PC-9 (cell line): ENCODE measurements around the gene HHLA2. TPM values are rescaled to one million over a fixed set of nuclear protein-coding genes. Genes with fewer than 3 reads are reported as not detected.

ENCODE experiments used
- BruUV-seq: library from RNA; stranded (reverse); fragments of 400-500 nt; replicated peaks from 2 replicates; lab custom pipeline; 2021; lab: Mats Ljungman, UMichigan
- CTCF ChIA-PET: fragments of 300-600 bp; sonication (Branson Sonifier 250); formaldehyde crosslinking; loops from one replicate; lab custom pipeline; 2022; ENCODE audit warnings: antibody characterized with exemption; lab: Charles Lee
- POLR2A ChIA-PET: fragments of 300-600 bp; sonication (Branson Sonifier 250); formaldehyde crosslinking; loops from one replicate; lab custom pipeline; 2022; ENCODE audit warnings: antibody characterized with exemption; ENCODE audit not compliant: unreplicated experiment; lab: Charles Lee
- DNase-seq, 2 experiments: peaks; one replicate each; pipeline versions ENCODE4 v3.0.0 to v3.0.0-alpha.2; 2015 to 2022; ENCODE audit warnings: mixed read lengths in 1 of 2
- H2AFZ ChIP-seq: fragments of 200-600 bp; sonication (generic); 2 replicates; pipeline ENCODE4 v1.8.1; 2017; ENCODE audit warnings: antibody characterized with exemption
- H3F3A ChIP-seq: fragments of 200-600 bp; sonication (generic); 2 replicates; pipeline ENCODE4 v1.8.1; 2017; ENCODE audit warnings: antibody characterized with exemption, mild to moderate bottlenecking, low read depth; ENCODE audit not compliant: insufficient read depth
- H3K27ac ChIP-seq: fragments of 200-600 bp; sonication (generic); 2 replicates; pipeline ENCODE4 v1.6.1; 2016; ENCODE audit warnings: mixed run types
- H3K27me3 ChIP-seq: fragments of 200-600 bp; sonication (generic); 2 replicates; pipeline ENCODE4 v1.6.1; 2016; ENCODE audit warnings: low read depth, mixed run types; ENCODE audit not compliant: insufficient read depth
- H3K36me3 ChIP-seq: fragments of 200-600 bp; sonication (generic); 2 replicates; pipeline ENCODE4 v1.6.1; 2016; ENCODE audit warnings: low read depth, mixed run types
- H3K4me1 ChIP-seq: fragments of 200-600 bp; sonication (generic); replicated peaks from 2 replicates; pipeline ENCODE4 v1.6.1; 2016; ENCODE audit warnings: mixed run types; ENCODE audit not compliant: insufficient read depth
- H3K4me2 ChIP-seq: fragments of 200-600 bp; sonication (generic); 2 replicates; pipeline ENCODE4 v1.6.1; 2017; ENCODE audit warnings: mixed run types
- H3K4me3 ChIP-seq: fragments of 200-600 bp; sonication (generic); 2 replicates; pipeline ENCODE4 v1.6.1; 2016; ENCODE audit warnings: mixed run types
- H3K79me2 ChIP-seq: fragments of 200-600 bp; sonication (generic); 2 replicates; pipeline ENCODE4 v1.6.1; 2017; ENCODE audit warnings: low read depth, mixed run types
- H3K9me2 ChIP-seq: fragments of 200-600 bp; sonication (generic); 2 replicates; pipeline ENCODE4 v1.8.1; 2017; ENCODE audit warnings: mild to moderate bottlenecking; ENCODE audit not compliant: insufficient read depth
- H3K9me3 ChIP-seq: fragments of 200-600 bp; sonication (generic); 2 replicates; pipeline ENCODE4 v1.8.1; 2016; ENCODE audit warnings: low read depth; ENCODE audit not compliant: insufficient read depth
- H4K20me1 ChIP-seq: fragments of 200-600 bp; sonication (generic); 2 replicates; pipeline ENCODE4 v1.8.1; 2017; ENCODE audit not compliant: insufficient read depth
- EZH2 ChIP-seq: fragments of 200-600 bp; sonication (generic); IDR thresholded peaks from 2 replicates; pipeline ENCODE4 v1.8.0; 2017; ENCODE audit warnings: antibody characterized with exemption, low read depth
- intact Hi-C: fragments of 100-400 bp; cut with micrococcal nuclease; formaldehyde crosslinking; loops from one replicate; pipeline ENCODE4 v1.10.0; 2022; ENCODE audit not compliant: unreplicated experiment
- total RNA-seq: library from RNA; stranded (reverse); gene quantifications from 2 replicates; pipeline ENCODE4 v1.2.3, GENCODE V29; 2021
- TF ChIP-seq, protein P1 (sequence below): fragments of 200-600 bp; sonication (generic); conservative IDR thresholded peaks from 2 replicates; pipeline ENCODE4 v1.6.1; 2017; ENCODE audit warnings: mixed run types, antibody characterized with exemption, mild to moderate bottlenecking, moderate library complexity

The HHLA2 gene
- total RNA-seq, 1 experiment from 2014 or later, result not detected

DNA sequence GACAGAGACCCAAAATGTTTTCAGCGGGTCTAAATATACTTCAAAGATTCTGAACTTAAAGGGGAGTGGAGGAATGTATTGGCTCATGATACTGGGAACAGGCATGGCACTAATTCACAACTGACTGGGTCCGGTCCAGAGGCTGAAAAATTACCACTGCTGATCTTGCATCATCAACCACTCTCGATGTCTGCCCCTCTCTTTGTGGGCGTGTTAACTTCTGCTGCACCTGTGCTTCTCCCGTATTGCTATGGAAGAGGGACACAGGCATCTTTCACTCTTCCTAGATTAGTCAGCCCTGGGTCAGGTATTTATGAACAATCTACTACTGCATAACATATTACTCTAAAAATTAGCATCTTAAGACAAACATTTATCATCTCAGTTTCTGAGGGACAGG is 33.2 kb downstream of the HHLA2 start:
- no TSS peak for BruUV-seq
- POLR2A ChIA-PET, result no interaction called here

DNA sequence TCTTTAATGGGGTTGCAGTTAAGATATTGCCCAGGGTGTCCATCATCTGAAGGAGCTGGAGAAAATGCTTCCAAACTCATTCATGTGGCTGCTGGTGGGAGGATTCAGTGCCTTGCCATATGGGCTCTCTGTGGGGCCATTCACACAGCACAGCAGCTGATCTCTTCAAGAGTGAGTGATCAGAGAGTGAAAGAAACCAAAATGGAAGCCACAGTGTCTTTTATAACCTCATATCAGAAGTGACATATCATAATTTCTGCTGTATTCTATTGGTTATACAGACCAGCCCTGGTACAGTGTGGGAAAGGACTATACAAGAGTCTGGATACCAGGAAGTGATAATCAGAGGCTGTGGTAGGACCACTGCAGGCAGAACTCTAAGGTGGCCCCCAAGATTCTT is 33.6 kb downstream of the HHLA2 start:
- no peaks in the 10 kb centered on the region for H3K4me1 ChIP-seq
- POLR2A ChIA-PET, result no interaction called here
- H3K36me3 ChIP-seq, result no peaks in the 10 kb centered on the region
- no peaks in the 10 kb centered on the region for H4K20me1 ChIP-seq
- no peak overlapping the region for H3K4me2 ChIP-seq
- no peak overlapping the region for H2AFZ ChIP-seq
- peaks cover 6% of the 10 kb centered on the region; the same call in 1 of the 2 replicates for H3K9me3 ChIP-seq
- H3K79me2 ChIP-seq, result no peaks in the 10 kb centered on the region
- intact Hi-C loops, result no loop called here
- H3K27me3 ChIP-seq, result no peaks in the 10 kb centered on the region
- no TSS peak for BruUV-seq
- H3F3A ChIP-seq, result no peaks in the 10 kb centered on the region
- no peak for TF ChIP-seq EZH2
- TF ChIP-seq, protein P1, sequence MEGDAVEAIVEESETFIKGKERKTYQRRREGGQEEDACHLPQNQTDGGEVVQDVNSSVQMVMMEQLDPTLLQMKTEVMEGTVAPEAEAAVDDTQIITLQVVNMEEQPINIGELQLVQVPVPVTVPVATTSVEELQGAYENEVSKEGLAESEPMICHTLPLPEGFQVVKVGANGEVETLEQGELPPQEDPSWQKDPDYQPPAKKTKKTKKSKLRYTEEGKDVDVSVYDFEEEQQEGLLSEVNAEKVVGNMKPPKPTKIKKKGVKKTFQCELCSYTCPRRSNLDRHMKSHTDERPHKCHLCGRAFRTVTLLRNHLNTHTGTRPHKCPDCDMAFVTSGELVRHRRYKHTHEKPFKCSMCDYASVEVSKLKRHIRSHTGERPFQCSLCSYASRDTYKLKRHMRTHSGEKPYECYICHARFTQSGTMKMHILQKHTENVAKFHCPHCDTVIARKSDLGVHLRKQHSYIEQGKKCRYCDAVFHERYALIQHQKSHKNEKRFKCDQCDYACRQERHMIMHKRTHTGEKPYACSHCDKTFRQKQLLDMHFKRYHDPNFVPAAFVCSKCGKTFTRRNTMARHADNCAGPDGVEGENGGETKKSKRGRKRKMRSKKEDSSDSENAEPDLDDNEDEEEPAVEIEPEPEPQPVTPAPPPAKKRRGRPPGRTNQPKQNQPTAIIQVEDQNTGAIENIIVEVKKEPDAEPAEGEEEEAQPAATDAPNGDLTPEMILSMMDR, result no peak
- CTCF ChIA-PET, result interaction anchor here (0.7 kb wide), 1 partner anchor 336 kb away, joined by 4 read pairs; no protein-coding TSS in a partner anchor
- H3K9me2 ChIP-seq, result no peaks in the 10 kb centered on the region
- H3K4me3 ChIP-seq, result no peak overlapping the region
- H3K27ac ChIP-seq, result no peak overlapping the region
- DNase-seq, result no peak

More for the DNA sequence above, 33.2 kb downstream of the HHLA2 start:
- Histone ChIP-seq H3K9me3 (peaks cover 6% of the 10 kb centered on the region; the same call in 1 of the 2 replicates), H3K27ac (no peak overlapping the region), H3K79me2 (no peaks in the 10 kb centered on the region), H3K4me2 (no peak overlapping the region), H3K4me1 (no peaks in the 10 kb centered on the region), H3K27me3 (no peaks in the 10 kb centered on the region), H3K9me2 (no peaks in the 10 kb centered on the region), H3K36me3 (no peaks in the 10 kb centered on the region), H3F3A (no peaks in the 10 kb centered on the region), H3K4me3 (no peak overlapping the region), H4K20me1 (no peaks in the 10 kb centered on the region), H2AFZ (no peak overlapping the region)
- no peak for DNase-seq
- CTCF ChIA-PET, result interaction anchor here (0.7 kb wide), 1 partner anchor 336 kb away, joined by 4 read pairs; no protein-coding TSS in a partner anchor
- no peak for TF ChIP-seq EZH2
- TF ChIP-seq, protein P1, result no peak
- intact Hi-C loops, result no loop called here

DNA sequence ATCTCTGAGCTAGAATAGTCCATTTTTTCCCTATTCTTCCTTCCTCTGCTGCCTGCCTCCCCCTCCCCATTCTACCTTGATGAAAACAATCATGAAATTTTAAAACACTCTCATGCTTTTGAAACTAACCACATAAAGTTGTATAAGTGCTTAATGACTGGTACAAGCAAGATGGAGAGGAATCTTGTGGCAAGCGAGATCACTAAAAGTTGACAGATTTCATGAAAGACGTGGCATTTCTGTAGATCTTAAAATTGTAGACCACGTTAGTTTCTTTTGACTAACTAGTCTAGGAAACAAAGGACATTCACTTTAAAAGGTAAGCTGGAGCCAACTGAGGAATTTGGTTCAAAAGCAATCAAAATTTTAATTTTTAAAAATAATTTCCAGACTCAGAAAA is 35.4 kb downstream of the HHLA2 start:
- BruUV-seq, result no TSS peak
- no peaks in the 10 kb centered on the region for H3K36me3 ChIP-seq
- no peak overlapping the region for H3K27ac ChIP-seq
- no peaks in the 10 kb centered on the region for H3K27me3 ChIP-seq
- DNase-seq, result no peak
- TF ChIP-seq, protein P1, result no peak
- TF ChIP-seq EZH2, result no peak
- POLR2A ChIA-PET, result no interaction called here
- CTCF ChIA-PET, result no interaction called here
- H3K9me2 ChIP-seq, result 0 out of 2 replicates have a peak, but pooled peaks cover 4% of the 10 kb centered on the region
- no peaks in the 10 kb centered on the region; the same call in 1 of the 2 replicates for H3K9me3 ChIP-seq
- no peak overlapping the region for H2AFZ ChIP-seq
- H3K4me1 ChIP-seq, result no peaks in the 10 kb centered on the region
- no peaks in the 10 kb centered on the region for H3F3A ChIP-seq
- no peaks in the 10 kb centered on the region for H3K79me2 ChIP-seq
- H3K4me3 ChIP-seq, result no peak overlapping the region
- no peak overlapping the region for H3K4me2 ChIP-seq
- intact Hi-C loops, result no loop called here
- no peaks in the 10 kb centered on the region for H4K20me1 ChIP-seq
